OCI-LY7 (cell line): ENCODE data around the gene KCNK16.

ENCODE experiments used
- CTCF ChIP-seq: fragments of 200-600 bp; sonication (generic); conservative IDR thresholded peaks from 2 replicates; pipeline ENCODE4 v1.5.1; 2014; ENCODE audit warnings: mild to moderate bottlenecking, antibody characterized with exemption, low read length, moderate library complexity, mixed read lengths
- EZH2phosphoT487 ChIP-seq: fragments of 200-600 bp; sonication (generic); IDR thresholded peaks from 2 replicates; pipeline ENCODE4 v1.6.1; 2018; ENCODE audit warnings: low read depth, borderline replicate concordance, mild to moderate bottlenecking, mixed run types, antibody characterized with exemption, low read length, moderate library complexity, mixed read lengths

GRCh38 chr6:39301606-39302005 lies 20.9 kb downstream of the KCNK16 start:
- TF ChIP-seq CTCF (0 out of 2 replicates have a peak, but pooled peaks have one; percentile 18), EZH2phosphoT487 (no peak)
